T-cell (primary cell): ENCODE data around the gene VCL. TPM values are rescaled to one million over a fixed set of nuclear protein-coding genes. Genes with fewer than 3 reads are reported as not detected.

Experiments used
- ATAC-seq, 4 experiments: fragments of 200-7000 bp in 3 of 4; fragments of 150-1000 bp in 1 of 4; cut with Tn5 transposase; replicated peaks in 1 of 4; 1 replicate in 3 of 4; 2 replicates in 1 of 4; pipeline ENCODE4 v1.10.0; 2021; ENCODE audit warnings: moderate library complexity in 3 of 4, mild to moderate bottlenecking in 2 of 4, moderate number of reproducible peaks in 1 of 4
- CTCF ChIA-PET, 2 donors: fragments of 300-600 bp; sonication (Branson Sonifier 250); formaldehyde crosslinking; loops; one replicate each; lab custom pipeline; 2022; ENCODE audit warnings: antibody characterized with exemption in 2 of 2; lab: Charles Lee
- POLR2A ChIA-PET, 2 donors: fragments of 300-600 bp; sonication (Branson Sonifier 250); formaldehyde crosslinking; loops; one replicate each; lab custom pipeline; 2022; ENCODE audit warnings: antibody characterized with exemption in 2 of 2; lab: Charles Lee
- DNase-seq, 35 experiments: peaks; one replicate each; pipeline versions ENCODE4 v3.0.0 to v3.0.0-alpha.2; 2013 to 2023
- H3K27ac ChIP-seq: one replicate; pipeline ENCODE4 v1.5.1; 2013; ENCODE audit warnings: low read length
- H3K27me3 ChIP-seq, 2 experiments: replicated peaks in 1 of 2; 1 replicate in 1 of 2; 2 replicates in 1 of 2; pipeline versions ENCODE4 v1.6.1 to v1.7.0; 2013; ENCODE audit warnings: low read length in 1 of 2, mixed read lengths in 1 of 2; ENCODE audit not compliant: control insufficient read depth in 2 of 2, insufficient read depth in 2 of 2; ENCODE audit errors: extremely low read depth in 1 of 2
- H3K36me3 ChIP-seq, 2 donors: 1 replicate in 1 of 2; 2 replicates in 1 of 2; pipeline versions ENCODE4 v1.6.1 to v1.7.0; 2013; ENCODE audit warnings: low read length in 1 of 2; ENCODE audit not compliant: control insufficient read depth in 2 of 2, insufficient read depth in 1 of 2; ENCODE audit errors: extremely low read depth in 1 of 2
- H3K4me1 ChIP-seq, 2 experiments: 1 replicate in 1 of 2; 2 replicates in 1 of 2; pipeline versions ENCODE4 v1.6.1 to v1.7.0; 2013; ENCODE audit warnings: low read length in 2 of 2, mixed read lengths in 1 of 2; ENCODE audit not compliant: insufficient read depth in 2 of 2, control insufficient read depth in 1 of 2; ENCODE audit errors: extremely low read depth in 1 of 2
- H3K4me3 ChIP-seq, 2 donors: 1 replicate in 1 of 2; 2 replicates in 1 of 2; pipeline versions ENCODE4 v1.5.1 to v1.7.0; 2013; ENCODE audit warnings: mild to moderate bottlenecking in 2 of 2, low read length in 1 of 2, moderate library complexity in 1 of 2; ENCODE audit not compliant: control insufficient read depth in 1 of 2; ENCODE audit errors: extremely low read depth in 1 of 2
- H3K9me3 ChIP-seq: 2 replicates; pipeline ENCODE4 v1.7.0; 2013
- H3K27ac Mint-ChIP-seq, 2 donors: one replicate each; pipeline ENCODE4 v1.8.0; 2020 to 2021; ENCODE audit warnings: mild to moderate bottlenecking in 2 of 2, mixed read lengths in 2 of 2
- H3K27me3 Mint-ChIP-seq, 2 donors: one replicate each; pipeline ENCODE4 v1.8.0; 2021 to 2022; ENCODE audit warnings: mixed read lengths in 2 of 2
- H3K36me3 Mint-ChIP-seq: one replicate; pipeline ENCODE4 v1.8.0; 2021; ENCODE audit warnings: mixed read lengths
- H3K4me1 Mint-ChIP-seq, 3 donors: one replicate each; pipeline ENCODE4 v1.8.0; 2020 to 2022; ENCODE audit warnings: mixed read lengths in 3 of 3, mild to moderate bottlenecking in 1 of 3
- H3K4me3 Mint-ChIP-seq, 3 donors: one replicate each; pipeline ENCODE4 v1.8.0; 2020 to 2022; ENCODE audit warnings: mild to moderate bottlenecking in 3 of 3, mixed read lengths in 3 of 3, moderate library complexity in 3 of 3
- H3K9me3 Mint-ChIP-seq, 3 donors: one replicate each; pipeline ENCODE4 v1.8.0; 2020 to 2022; ENCODE audit warnings: mixed read lengths in 3 of 3
- WGBS: methylation state at CpG from one replicate; pipeline ENCODE4 v1.1.5; 2013; ENCODE audit warnings: missing lambda C conversion rate; ENCODE audit not compliant: insufficient coverage; 5-methylcytosine and 5-hydroxymethylcytosine counted together
- total RNA-seq, 35 experiments: library from RNA in 6 of 35; stranded (reverse) in 6 of 35; fragments of 120-200 nt in 1 of 35; gene quantifications; one replicate each; pipeline versions ENCODE4 v1.2.1 to v1.2.4 and lab custom pipeline; 2013 to 2026

VCL gene
- total RNA-seq, 5 donors from 2014 or later (not counting 1 experiment from before 2014, with no cell fraction given) = 22.6 to 48.7 (median 27.0) TPM

DNA sequence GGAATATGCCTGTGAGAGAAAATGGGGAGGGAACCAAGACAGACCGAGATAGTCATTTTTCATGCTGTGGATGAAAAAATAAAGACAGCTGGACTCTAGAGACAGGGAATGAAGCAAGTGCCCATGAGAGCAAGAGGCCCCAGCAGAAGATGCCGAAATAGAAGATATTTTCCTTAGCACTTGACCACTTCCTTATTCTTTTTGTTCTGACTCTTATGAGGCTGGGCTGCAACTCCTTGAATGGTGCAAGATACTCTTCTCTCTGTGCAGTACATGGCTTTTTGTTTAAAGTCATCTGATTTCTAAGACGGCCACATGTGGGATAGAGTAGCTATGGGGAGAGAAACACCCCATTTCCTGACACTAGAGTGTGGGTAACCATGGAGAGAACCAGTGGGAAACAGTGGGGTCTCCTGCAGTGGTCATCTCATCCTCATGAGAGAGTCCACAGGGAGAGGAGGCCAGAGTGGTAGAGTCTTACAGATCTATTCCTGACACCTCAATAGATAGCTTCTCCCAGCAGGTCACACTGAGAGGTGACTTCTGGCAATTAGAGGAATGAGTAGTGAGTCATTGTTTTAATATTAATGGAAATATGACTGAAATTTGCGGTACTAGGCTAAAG lies 18.0 kb upstream of the VCL start:
- H3K27ac ChIP-seq = no peak overlapping the region
- POLR2A ChIA-PET = no interaction called here
- 86% methylated on average over 2 of the region's 4 CpGs for WGBS
- no peak overlapping the region for H3K4me3 ChIP-seq
- H3K9me3 Mint-ChIP-seq = no peaks in the 10 kb centered on the region
- H3K36me3 Mint-ChIP-seq = no peaks in the 10 kb centered on the region
- H3K27ac Mint-ChIP-seq = no peak overlapping the region
- ATAC-seq = no peak
- peaks cover 0 to 5% of the 10 kb centered on the region in 2 experiments for H3K4me1 ChIP-seq
- CTCF ChIA-PET = no interaction called here
- H3K36me3 ChIP-seq = no peaks in the 10 kb centered on the region
- H3K27me3 Mint-ChIP-seq = no peaks in the 10 kb centered on the region
- DNase-seq = no peak
- no peak overlapping the region for H3K4me3 Mint-ChIP-seq
- peaks cover 12 to 25% (median 19%) of the 10 kb centered on the region in 3 donors for H3K4me1 Mint-ChIP-seq
- H3K27me3 ChIP-seq = no peaks in the 10 kb centered on the region
- no peaks in the 10 kb centered on the region for H3K9me3 ChIP-seq

DNA sequence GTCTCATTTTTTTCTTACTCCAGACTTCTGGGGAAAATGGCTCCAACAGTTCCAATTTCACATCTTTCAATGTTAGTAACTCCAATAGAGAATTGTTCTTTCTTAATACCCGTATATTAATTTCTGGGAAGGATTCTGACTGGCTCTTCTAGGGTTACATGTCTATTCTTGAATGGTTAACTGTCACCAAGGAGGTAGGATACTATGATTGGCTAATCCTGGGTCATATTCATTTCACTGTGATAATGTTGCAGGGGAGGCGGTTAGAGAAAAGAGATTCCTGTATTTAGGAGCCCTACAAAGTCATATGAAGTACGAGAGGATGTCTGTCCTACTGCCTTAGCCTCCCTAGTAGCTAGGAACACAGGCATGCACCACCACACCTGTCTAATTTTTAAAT lies 16.1 kb upstream of the VCL start:
- no peaks in the 10 kb centered on the region for H3K36me3 Mint-ChIP-seq
- no peak overlapping the region for H3K4me3 Mint-ChIP-seq
- H3K4me1 Mint-ChIP-seq = peaks cover 8 to 14% (median 9%) of the 10 kb centered on the region in 3 donors
- Histone ChIP-seq H3K9me3 (no peaks in the 10 kb centered on the region), H3K4me3 (no peak overlapping the region), H3K36me3 (no peaks in the 10 kb centered on the region), H3K4me1 (no peaks in the 10 kb centered on the region), H3K27me3 (no peaks in the 10 kb centered on the region), H3K27ac (no peak overlapping the region)
- no peak for DNase-seq
- ATAC-seq = no peak
- ChIA-PET CTCF (interaction anchor here in 1 of 2 donors (1.2 kb wide), 1 partner anchor 24 kb away, joined by 3 read pairs; no protein-coding TSS in a partner anchor), POLR2A (no interaction called here)
- WGBS = no CpG with 5 or more reads among the region's 3 CpGs
- no peaks in the 10 kb centered on the region for H3K27me3 Mint-ChIP-seq
- H3K9me3 Mint-ChIP-seq = no peaks in the 10 kb centered on the region
- H3K27ac Mint-ChIP-seq = no peak overlapping the region

DNA sequence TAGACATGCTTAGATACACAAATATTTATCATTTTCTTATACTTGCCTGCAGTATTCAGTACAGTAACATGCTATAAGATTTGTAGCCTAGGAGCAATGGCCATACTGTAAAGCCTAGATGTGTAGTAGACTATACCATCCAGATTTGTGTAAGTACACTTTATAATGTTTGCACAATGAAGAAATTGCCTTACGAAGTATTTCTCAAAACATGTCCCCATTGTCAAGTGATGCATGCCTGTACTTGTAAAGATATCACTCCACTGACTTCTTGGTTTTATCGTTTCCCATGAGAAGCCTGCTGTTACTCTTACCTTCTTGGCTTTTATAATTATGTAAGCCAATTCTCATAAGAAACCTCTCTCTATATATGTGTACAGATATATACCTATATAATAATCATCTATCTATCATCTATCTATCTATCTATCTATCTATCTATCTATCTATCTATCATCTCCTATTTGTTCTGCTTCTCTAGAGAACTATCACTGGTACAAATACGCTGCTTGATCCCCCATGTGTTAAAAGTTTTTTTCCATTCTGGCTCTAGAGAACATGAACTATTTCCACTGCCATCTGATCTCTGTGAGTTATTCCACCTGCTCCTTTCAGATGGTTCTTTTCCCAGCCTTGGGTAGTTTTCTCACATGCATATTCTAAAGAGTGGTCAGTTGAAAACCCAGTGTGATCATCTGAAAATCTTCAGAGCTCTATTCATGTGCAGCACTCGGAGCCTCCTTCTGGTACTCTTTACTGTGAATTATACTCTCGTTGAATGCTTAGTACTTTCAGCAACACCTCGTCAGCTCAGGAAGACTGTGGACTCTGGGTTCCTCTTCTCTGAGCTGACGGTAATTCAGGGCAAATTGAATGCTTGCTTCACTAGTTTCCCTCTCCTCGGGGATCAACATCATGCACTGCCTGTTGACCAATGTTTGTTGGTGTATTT lies 14.5 kb upstream of the VCL start:
- no peak overlapping the region for H3K4me3 Mint-ChIP-seq
- no peak overlapping the region for H3K27ac ChIP-seq
- CTCF ChIA-PET = interaction anchor here in 1 of 2 donors (1.2 to 1.4 kb wide), 2 partner anchors 25 to 27 kb away, joined by 3 read pairs; no protein-coding TSS in a partner anchor
- no peaks in the 10 kb centered on the region for H3K36me3 Mint-ChIP-seq
- no peaks in the 10 kb centered on the region for H3K36me3 ChIP-seq
- H3K9me3 Mint-ChIP-seq = no peaks in the 10 kb centered on the region
- H3K9me3 ChIP-seq = no peaks in the 10 kb centered on the region
- no peak overlapping the region for H3K4me3 ChIP-seq
- peak overlapping the region in 1 of 2 donors; percentile 34 for H3K27ac Mint-ChIP-seq
- ATAC-seq = peak in 1 of 4 experiments; percentile 58
- POLR2A ChIA-PET = interaction anchor here in 1 of 2 donors (1.4 kb wide), 1 partner anchor 14 kb away, joined by 3 read pairs; the partner anchor contains the start of gene VCL
- 36% methylated on average over 2 of the region's 8 CpGs for whole genome bisulfite sequencing
- no peaks in the 10 kb centered on the region for H3K27me3 Mint-ChIP-seq
- no peaks in the 10 kb centered on the region for H3K4me1 ChIP-seq
- peaks cover 9 to 17% (median 10%) of the 10 kb centered on the region in 3 donors for H3K4me1 Mint-ChIP-seq
- no peak for DNase-seq
- no peaks in the 10 kb centered on the region for H3K27me3 ChIP-seq

DNA sequence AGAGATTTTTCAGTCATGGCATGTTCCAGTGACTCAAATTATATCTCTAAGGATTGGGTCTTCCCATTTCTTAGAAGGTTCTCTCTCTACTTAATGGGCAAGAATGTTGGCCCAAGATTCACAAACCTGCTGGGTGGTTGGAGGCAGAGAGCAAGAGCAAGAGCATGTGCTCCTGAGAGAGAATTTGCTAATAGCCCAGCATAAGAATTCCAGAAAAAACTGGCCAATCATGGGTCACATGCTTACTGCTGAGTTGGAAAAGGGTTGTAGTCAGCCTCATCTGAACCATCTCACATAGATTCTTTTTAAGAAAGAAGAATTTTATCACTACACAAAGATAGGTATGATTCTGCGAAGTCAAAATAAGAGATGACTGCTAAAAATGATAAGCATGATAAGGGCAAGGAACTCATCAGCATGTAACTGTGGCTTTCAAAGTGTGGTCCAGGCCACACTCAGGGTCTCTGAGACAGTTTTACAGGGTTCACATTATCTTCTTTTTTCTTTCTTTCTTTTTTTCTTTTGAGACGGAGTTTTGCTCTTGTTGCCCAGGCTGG lies 8.2 kb upstream of the VCL start:
- H3K4me3 ChIP-seq = no peak overlapping the region
- no peaks in the 10 kb centered on the region for H3K36me3 ChIP-seq
- H3K27ac ChIP-seq = no peak overlapping the region
- no peak for ATAC-seq
- H3K36me3 Mint-ChIP-seq = no peaks in the 10 kb centered on the region
- CTCF ChIA-PET = no interaction called here
- peaks cover 28 to 38% (median 37%) of the 10 kb centered on the region in 3 donors for H3K4me1 Mint-ChIP-seq
- H3K4me1 ChIP-seq = peaks cover 10 to 33% of the 10 kb centered on the region in 2 experiments
- DNase-seq = no peak
- 100% methylated on average over 1 of the region's 2 CpGs for WGBS
- H3K27ac Mint-ChIP-seq = no peak overlapping the region
- no peaks in the 10 kb centered on the region for H3K27me3 ChIP-seq
- POLR2A ChIA-PET = no interaction called here
- H3K9me3 ChIP-seq = no peaks in the 10 kb centered on the region
- no peaks in the 10 kb centered on the region for H3K27me3 Mint-ChIP-seq
- no peak overlapping the region for H3K4me3 Mint-ChIP-seq
- H3K9me3 Mint-ChIP-seq = peaks cover 0 to 4% (median 0%) of the 10 kb centered on the region in 3 donors

DNA sequence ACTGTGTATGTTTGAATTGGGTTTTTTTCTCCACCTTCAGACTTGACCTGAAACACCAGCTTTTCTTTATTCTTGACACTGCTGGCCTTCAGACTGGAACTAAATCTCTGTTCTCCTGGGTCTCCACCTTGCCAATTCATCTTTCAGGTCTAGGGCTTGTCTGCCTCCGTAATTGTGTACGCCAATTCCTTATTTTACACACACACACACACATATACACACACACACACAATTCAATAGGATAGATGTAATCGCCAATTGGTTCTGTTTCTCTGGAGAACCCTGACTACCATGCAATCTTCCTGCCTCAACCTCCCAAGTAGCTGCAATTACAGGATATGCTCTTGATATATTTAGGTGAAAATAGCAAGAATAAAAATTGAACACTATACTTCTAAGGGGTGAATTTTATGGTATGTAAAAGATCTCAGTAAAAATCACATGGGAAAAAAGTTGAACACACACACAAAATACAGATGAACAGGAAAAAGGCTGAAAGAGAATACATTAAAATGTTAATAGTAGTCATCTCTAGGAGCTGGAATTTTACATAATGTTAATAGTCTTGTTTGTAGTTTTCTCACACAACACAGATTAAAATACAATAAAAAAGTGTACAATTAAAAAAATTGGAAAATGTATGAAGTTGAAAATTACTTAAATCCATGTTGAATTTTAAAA lies 6.6 kb upstream of the VCL start:
- Mint-ChIP-seq H3K9me3 (peaks cover 0 to 4% (median 0%) of the 10 kb centered on the region in 3 donors), H3K27ac (peak overlapping the region; percentile 62 to 69), H3K4me1 (peaks cover 28 to 40% (median 37%) of the 10 kb centered on the region in 3 donors), H3K4me3 (peak overlapping the region in 2 of 3 donors; percentile 2 to 29), H3K36me3 (no peaks in the 10 kb centered on the region), H3K27me3 (no peaks in the 10 kb centered on the region)
- CTCF ChIA-PET = interaction anchor here in 1 of 2 donors (0.8 to 2.1 kb wide), 9 partner anchors 10 to 495 kb away, joined by 3 to 13 read pairs (median 3); partner anchors contain the start of gene PPP3CB
- POLR2A ChIA-PET = interaction anchor here (0.5 to 0.6 kb wide), 4 partner anchors 15 to 112 kb away, joined by 3 to 10 read pairs (median 4); no protein-coding TSS in a partner anchor
- Histone ChIP-seq H3K4me3 (no peak overlapping the region), H3K27ac (peak overlapping the region; percentile 27), H3K4me1 (peaks cover 10 to 33% of the 10 kb centered on the region in 2 experiments), H3K9me3 (no peaks in the 10 kb centered on the region), H3K36me3 (no peaks in the 10 kb centered on the region), H3K27me3 (no peaks in the 10 kb centered on the region)
- 85% methylated on average over 3 of the region's 3 CpGs for WGBS
- DNase-seq = no peak
- ATAC-seq = peak in 1 of 4 experiments; percentile 22
